Keratinocyte (primary cell): ENCODE data around the gene PIP4K2C. TPM values are rescaled to one million over a fixed set of nuclear protein-coding genes. Genes with fewer than 3 reads are reported as not detected.

Source experiments
- DNase-seq: peaks from one replicate; pipeline ENCODE4 v3.0.0-alpha.2; 2011; ENCODE audit warnings: low read depth, missing footprints, low spot score
- FAIRE-seq: peaks from 2 replicates; lab custom pipeline; 2011; peaks lifted over from hg19 to GRCh38; lab: Jason Lieb, UNC
- H2AFZ ChIP-seq: 2 replicates; pipeline ENCODE4 v1.6.0; 2012; ENCODE audit warnings: low read length, control low read depth, inconsistent platforms; ENCODE audit not compliant: control insufficient read depth
- H3K27ac ChIP-seq: 2 replicates; pipeline ENCODE4 v1.5.1; 2011; ENCODE audit warnings: low read length; ENCODE audit not compliant: control insufficient read depth, insufficient read depth
- H3K27me3 ChIP-seq: 3 replicates; pipeline ENCODE4 v1.6.0; 2011; ENCODE audit warnings: low read length; ENCODE audit not compliant: control insufficient read depth, insufficient read depth; ENCODE audit errors: extremely low read depth
- H3K36me3 ChIP-seq, 2 experiments: 2 replicates in 1 of 2; 3 replicates in 1 of 2; pipeline ENCODE4 v1.5.1; 2011; ENCODE audit warnings: low read length in 2 of 2, mild to moderate bottlenecking in 1 of 2; ENCODE audit not compliant: control insufficient read depth in 2 of 2, insufficient read depth in 2 of 2; ENCODE audit errors: extremely low read depth in 1 of 2
- H3K4me1 ChIP-seq: 3 replicates; pipeline ENCODE4 v1.5.1; 2011; ENCODE audit warnings: low read length; ENCODE audit not compliant: control insufficient read depth, insufficient read depth; ENCODE audit errors: extremely low read depth
- H3K4me2 ChIP-seq: 3 replicates; pipeline ENCODE4 v1.6.0; 2011; ENCODE audit warnings: low read depth, low read length; ENCODE audit not compliant: control insufficient read depth, insufficient read depth; ENCODE audit errors: extremely low read depth
- H3K4me3 ChIP-seq, 3 experiments: fragments of 200-600 bp in 1 of 3; sonication (generic) in 1 of 3; 2 replicates in 2 of 3; 3 replicates in 1 of 3; pipeline ENCODE4 v1.5.1; 2011 to 2016; ENCODE audit warnings: low read length in 3 of 3, mild to moderate bottlenecking in 3 of 3, control low read depth in 2 of 3, inconsistent platforms in 1 of 3, low read depth in 1 of 3, mixed read lengths in 1 of 3, mixed run types in 1 of 3, moderate library complexity in 1 of 3; ENCODE audit not compliant: control insufficient read depth in 2 of 3, insufficient read depth in 2 of 3; ENCODE audit errors: extremely low read depth in 1 of 3
- H3K79me2 ChIP-seq: 2 replicates; pipeline ENCODE4 v1.6.0; 2012; ENCODE audit warnings: low read length; ENCODE audit not compliant: control insufficient read depth, insufficient read depth
- H3K9ac ChIP-seq: 3 replicates; pipeline ENCODE4 v1.6.0; 2011; ENCODE audit warnings: low read length; ENCODE audit not compliant: control insufficient read depth, insufficient read depth; ENCODE audit errors: extremely low read depth
- H3K9me1 ChIP-seq: 3 replicates; pipeline ENCODE4 v1.6.0; 2011; ENCODE audit warnings: low read length; ENCODE audit not compliant: control insufficient read depth, insufficient read depth; ENCODE audit errors: extremely low read depth
- H3K9me3 ChIP-seq: 2 replicates; pipeline ENCODE4 v1.5.1; 2012; ENCODE audit warnings: low read depth, low read length; ENCODE audit not compliant: control insufficient read depth
- H4K20me1 ChIP-seq: 3 replicates; pipeline ENCODE4 v1.6.0; 2011; ENCODE audit warnings: low read length; ENCODE audit not compliant: control insufficient read depth, insufficient read depth; ENCODE audit errors: extremely low read depth
- CTCF ChIP-seq, 3 experiments: IDR thresholded peaks in 1 of 3; conservative IDR thresholded peaks in 1 of 3; optimal IDR thresholded peaks in 1 of 3; 2 replicates in 2 of 3; 3 replicates in 1 of 3; pipeline versions ENCODE3 to v1.5.1; 2011; ENCODE audit warnings: low read length in 3 of 3, mild to moderate bottlenecking in 3 of 3, moderate library complexity in 2 of 3, control low read depth in 1 of 3, inconsistent platforms in 1 of 3; ENCODE audit not compliant: insufficient read depth in 2 of 3; ENCODE audit errors: extremely low read depth in 1 of 3
- EZH2 ChIP-seq: IDR thresholded peaks from one replicate; pipeline ENCODE4 v1.6.1; 2012; ENCODE audit warnings: inconsistent platforms, mild to moderate bottlenecking, low read length, moderate library complexity
- dilution Hi-C: fragments of 300-500 bp; cut with MboI; formaldehyde crosslinking; loops from one replicate; pipeline ENCODE4 v1.7.0; 2020; ENCODE audit warnings: low sequenced_read_pairs; ENCODE audit not compliant: extremely low pct_ligation_motif_present
- polyA plus RNA-seq, 5 experiments: library from polyadenylated mRNA; depleted of rRNA in 3 of 5; stranded (reverse) in 3 of 5; stranded (forward) in 1 of 5; unstranded in 1 of 5; fragments of >200 nt; gene quantifications; 1 replicate in 1 of 5; 2 replicates in 3 of 5; 3 replicates in 1 of 5; pipeline versions ENCODE4 v1.2.1 to v1.2.3, GENCODE V29; 2011 to 2012; ENCODE audit warnings: missing spikeins in 2 of 5, low read depth in 1 of 5, low replicate concordance in 1 of 5

PIP4K2C gene
- polyA plus RNA-seq, 1 donor (not counting 4 experiments of a cell fraction or from before 2014, with no cell fraction given) = 93.6 TPM

- no peak overlapping the region for H3K4me2 ChIP-seq
- FAIRE-seq = no peak
- no peak for TF ChIP-seq CTCF (optimal IDR thresholded peaks at IDR 0.05 in 1 of 3, IDR thresholded peaks at IDR 0.05 in 1 of 3, conservative IDR thresholded peaks at IDR 0.05 in 1 of 3; ENCODE audit: extremely low read depth in 1 of 3, insufficient read depth in 2 of 3, low read length in 3 of 3)
- no peak for TF ChIP-seq EZH2
Measured at GRCh38 chr12:57552306-57552651, 38.7 kb upstream of the PIP4K2C start.

GRCh38 chr12:57552835-57553313, 38.1 kb upstream of the PIP4K2C start:
- Histone ChIP-seq H3K9me1 (no peaks in the 10 kb centered on the region), H4K20me1 (no peaks in the 10 kb centered on the region), H3K27me3 (peaks cover 26% of the 10 kb centered on the region), H3K4me2 (no peak overlapping the region), H3K9me3 (no peaks in the 10 kb centered on the region), H2AFZ (no peak overlapping the region), H3K36me3 (no peaks in the 10 kb centered on the region), H3K79me2 (no peaks in the 10 kb centered on the region), H3K4me3 (no peak overlapping the region), H3K9ac (no peak overlapping the region), H3K27ac (no peak overlapping the region), H3K4me1 (no peaks in the 10 kb centered on the region)
- dilution Hi-C loops = no loop called here
- TF ChIP-seq CTCF (optimal IDR thresholded peaks at IDR 0.05 in 1 of 3, IDR thresholded peaks at IDR 0.05 in 1 of 3, conservative IDR thresholded peaks at IDR 0.05 in 1 of 3; ENCODE audit: extremely low read depth in 1 of 3, insufficient read depth in 2 of 3, low read length in 3 of 3) (no peak), EZH2 (no peak)
- FAIRE-seq (no peak), DNase-seq (no peak)

More at GRCh38 chr12:57552306-57552651, 38.7 kb upstream of the PIP4K2C start:
- DNase-seq = no peak
- Histone ChIP-seq H3K27ac (no peak overlapping the region), H4K20me1 (no peaks in the 10 kb centered on the region), H3K4me3 (no peak overlapping the region), H3K27me3 (peaks cover 26% of the 10 kb centered on the region), H3K9me1 (no peaks in the 10 kb centered on the region), H3K9ac (no peak overlapping the region), H3K36me3 (no peaks in the 10 kb centered on the region), H2AFZ (no peak overlapping the region), H3K4me1 (peaks cover 3% of the 10 kb centered on the region), H3K9me3 (no peaks in the 10 kb centered on the region), H3K79me2 (no peaks in the 10 kb centered on the region)
- dilution Hi-C loops = no loop called here
